RCC 7860 (cell line): ENCODE measurements around the gene HSBP1L1.
"Not testable (repeated sequence)": the region's sequence is repeated elsewhere in the genome, so short reads cannot be mapped to it uniquely, and the experiment has no call there.

Experiments
- DNase-seq: peaks from one replicate; pipeline ENCODE4 v3.0.0-alpha.2; 2015; ENCODE audit warnings: low spot score
- FAIRE-seq: peaks from 2 replicates; lab custom pipeline; 2012; peaks lifted over from hg19 to GRCh38; lab: Jason Lieb, UNC

HSBP1L1 gene

DNA sequence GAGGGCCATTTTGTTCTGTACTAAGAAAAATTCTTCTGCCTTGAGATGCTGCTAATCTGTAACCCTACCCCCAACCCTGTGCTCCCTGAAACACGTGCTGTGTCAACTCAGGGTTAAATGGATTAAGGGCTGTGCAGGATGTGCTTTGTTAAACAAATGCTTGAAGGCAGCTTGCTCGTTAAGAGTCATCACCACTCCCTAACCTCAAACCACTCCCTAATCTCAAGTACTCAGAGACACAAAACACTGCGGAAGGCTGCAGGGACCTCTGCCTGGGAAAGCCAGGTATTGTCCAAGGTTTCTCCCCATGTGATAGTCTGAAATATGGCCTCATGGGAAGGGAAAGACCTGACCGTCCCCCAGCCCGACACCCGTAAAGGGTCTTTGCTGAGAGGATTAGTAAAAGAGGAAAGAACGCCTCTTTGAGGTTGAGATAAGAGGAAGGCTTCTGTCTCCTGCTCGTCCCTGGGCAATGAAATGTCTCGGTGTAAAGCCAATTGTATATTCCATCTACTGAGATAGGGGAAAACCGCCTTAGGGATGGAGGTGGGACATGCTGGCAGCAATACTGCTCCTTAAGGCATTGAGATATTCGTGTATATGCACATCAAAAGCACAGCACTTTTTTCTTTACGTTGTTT is 4.2 kb upstream of the HSBP1L1 start:
- not testable (repeated sequence) for FAIRE-seq, DNase-seq

DNA sequence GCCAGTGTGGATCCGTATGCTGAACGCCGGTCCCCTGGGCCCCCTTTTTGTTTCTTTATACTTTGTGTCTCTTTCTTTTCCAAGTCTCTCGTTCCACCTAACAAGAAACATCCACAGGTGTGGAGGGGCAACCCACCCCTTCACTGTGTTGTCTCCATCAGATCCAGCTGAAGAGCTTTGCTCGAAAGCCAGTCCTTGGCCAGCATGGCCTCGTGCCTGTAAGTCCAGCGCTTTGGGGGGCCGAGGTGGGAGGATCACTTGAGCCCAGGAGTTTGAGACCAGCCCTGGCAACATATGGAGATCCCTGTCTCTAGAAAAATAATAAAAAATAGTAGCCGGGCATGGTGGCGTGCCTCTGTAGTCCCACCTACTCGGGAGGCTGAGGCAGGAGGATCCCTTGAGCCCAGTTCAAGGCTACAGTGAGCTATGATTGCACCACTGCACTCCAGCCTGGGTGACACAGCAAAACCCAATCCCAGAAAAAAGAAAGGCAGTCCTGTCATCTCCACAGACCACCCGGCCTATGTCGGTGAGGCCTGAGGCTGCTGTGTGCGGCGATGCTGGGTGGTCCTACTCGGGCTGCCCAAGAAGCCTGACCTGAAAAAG is 3.4 kb upstream of the HSBP1L1 start:
- FAIRE-seq: no peak
- DNase-seq: no peak

DNA sequence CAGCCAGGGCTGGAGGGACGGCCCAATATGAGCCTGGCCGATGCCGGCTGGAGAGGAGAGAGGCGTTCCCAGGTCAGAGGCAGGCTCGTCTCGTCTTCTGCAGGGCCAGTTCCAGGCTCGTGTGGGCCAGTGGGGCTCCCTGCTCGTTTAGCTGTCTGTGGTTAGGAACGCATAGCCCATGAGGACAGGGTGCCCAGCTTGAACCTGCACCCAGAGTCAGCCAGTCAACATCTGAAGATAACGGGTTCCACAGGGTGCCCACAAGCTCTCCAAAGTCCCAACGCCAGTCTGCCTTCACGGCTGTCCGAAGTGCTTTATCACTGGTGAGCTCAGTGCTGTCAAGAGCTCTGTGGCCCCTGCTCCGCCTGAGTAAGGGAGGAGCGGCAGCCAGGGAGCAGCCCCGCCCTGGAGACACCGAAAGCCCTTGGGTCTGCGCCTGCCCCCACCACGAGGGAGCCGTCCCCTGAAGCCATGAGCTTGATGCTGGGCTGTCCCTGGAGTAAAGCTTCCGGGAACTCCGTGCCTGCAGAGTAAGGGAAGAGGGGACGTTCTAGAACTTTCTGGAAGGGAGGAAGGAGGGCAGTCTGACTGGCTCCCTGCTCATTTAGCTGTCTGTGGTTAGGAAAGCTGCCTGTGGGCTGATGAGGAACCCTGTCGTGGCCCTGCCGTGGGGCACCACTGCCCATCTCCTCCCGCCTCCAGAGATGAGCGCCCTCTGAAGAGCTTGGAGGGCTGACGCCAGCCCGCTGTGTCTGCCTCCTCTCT is 2.7 kb upstream of the HSBP1L1 start:
- DNase-seq (no peak), FAIRE-seq (no peak)

DNA sequence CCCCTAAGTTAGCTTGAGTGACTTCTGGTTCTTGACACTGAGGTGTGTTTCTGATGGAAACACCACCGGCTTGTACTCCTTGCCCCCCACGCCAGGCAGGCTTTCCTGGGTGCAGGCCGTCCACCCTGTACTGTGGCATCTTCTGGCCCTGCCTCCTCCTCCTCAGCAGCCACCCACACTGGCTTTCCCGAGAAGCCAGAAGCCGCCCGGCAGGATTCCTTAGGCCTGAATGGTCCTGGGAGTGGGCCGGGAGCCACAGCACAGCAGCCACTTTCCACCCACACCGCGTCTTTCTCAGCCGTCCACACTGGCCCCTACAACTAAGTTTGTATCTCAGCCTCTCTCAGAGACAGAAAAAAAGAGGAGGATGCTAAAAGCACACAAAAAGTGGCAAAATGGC is 2.1 kb upstream of the HSBP1L1 start:
- FAIRE-seq (no peak), DNase-seq (no peak)

DNA sequence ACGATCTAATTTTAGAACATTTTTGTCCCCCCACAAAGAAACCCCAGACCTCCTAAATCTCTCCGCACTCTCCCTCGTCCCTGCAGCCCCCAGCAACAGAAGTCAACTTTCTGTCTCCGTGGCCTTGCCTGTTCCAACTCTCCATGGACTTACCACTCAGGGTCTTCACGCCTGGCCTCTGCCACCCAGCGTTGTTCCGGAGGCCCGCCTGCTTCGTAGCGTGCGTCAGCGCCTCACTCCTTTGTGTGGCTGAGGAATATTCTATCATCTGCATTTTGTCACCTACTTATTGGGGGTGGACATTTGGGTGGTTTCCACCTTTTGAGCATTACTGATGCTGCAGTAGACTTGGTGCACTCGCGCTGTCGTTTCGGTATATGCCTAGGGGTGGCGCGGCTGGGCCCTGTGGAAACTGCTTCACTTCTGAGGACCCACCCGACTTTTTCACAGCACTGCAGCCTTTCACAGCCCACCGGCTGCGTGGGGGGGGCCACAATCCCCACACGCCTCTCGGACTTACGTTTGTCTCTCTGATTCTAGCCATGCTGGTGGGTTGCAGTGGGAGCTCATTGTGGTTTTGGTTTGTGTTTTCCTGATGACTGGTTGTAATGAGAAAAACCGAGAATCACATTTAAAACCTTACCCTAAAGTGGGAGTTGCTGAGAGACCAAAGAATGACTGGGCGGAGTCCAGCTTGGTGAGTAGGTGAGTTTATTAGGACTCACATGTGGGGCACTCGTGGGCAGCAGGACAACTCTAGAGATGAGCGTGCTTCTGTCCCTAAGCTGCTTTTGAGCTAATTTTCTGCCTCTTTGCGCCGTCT is 1.4 kb upstream of the HSBP1L1 start:
- DNase-seq (no peak), FAIRE-seq (no peak)

DNA sequence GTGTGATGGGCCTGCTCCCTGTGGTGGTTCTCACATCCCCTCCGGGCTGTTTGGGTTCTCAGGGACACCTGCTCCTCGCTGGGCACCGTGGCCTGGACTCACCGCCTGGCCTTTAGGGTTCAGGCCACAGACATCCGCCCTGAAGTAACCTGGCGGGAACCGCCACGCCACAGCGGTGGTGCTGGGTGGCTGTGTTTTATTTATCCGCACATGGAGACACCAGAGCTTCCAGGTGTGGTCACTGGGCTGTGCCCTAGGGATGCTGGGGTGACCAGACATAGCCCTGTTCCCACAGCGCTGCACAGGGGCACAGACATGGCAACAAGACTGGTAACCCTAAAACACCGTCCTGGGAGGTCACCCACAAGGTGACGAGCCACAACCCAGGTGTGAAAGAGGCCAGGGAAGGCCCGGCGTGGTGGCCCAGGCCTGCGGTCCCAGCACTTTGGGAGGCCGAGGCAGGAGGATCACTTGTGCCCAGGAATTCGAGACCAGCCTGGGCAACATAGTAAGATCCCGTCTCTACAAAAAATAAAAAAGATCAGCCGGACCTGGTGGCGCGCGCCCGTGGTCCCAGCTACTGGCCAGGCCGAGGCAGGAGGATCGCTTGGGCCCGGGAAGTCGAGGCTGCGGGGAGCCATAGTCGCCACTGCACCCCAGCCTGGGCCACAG is 649 bp upstream of the HSBP1L1 start:
- no peak for DNase-seq
- no peak for FAIRE-seq

DNA sequence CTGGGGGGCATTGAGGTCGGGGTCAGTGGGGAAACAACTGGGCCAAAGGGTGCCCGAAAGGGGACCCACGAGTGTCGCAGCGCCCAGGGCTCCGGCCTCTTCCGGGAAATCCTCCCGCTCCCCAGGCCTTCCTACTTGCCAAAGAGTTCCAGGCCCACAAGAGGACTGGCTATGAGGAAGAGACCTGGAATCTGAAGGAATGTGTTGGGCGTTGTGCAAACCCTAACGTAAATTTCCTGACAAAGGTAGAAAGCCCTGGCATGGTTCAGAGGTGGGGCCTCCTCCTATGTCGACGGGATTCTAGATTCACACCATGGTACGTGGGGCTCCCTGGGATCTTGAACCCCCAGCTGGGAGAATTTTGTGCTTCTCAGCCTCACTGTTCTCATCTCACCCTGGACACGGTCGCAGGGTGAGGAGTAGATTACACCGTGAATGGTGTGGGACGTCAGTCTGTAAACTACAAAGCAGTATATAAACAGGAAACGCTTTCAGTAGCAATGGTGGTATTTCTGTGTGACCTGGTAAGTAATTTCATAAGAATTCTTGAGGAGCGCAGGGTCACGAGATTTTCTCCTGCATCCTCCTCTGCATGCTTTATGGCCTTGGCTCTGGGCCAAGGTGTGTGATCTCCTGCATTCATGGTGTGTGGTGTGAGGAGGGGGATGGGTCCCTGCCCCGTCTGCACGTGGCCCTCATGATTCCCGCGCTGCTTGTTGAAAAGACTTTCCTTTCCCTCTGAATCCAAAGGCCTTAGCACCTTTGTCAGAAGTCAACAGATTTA is 868 bp downstream of the HSBP1L1 start:
- DNase-seq: peak; percentile 55
- FAIRE-seq: no peak

DNA sequence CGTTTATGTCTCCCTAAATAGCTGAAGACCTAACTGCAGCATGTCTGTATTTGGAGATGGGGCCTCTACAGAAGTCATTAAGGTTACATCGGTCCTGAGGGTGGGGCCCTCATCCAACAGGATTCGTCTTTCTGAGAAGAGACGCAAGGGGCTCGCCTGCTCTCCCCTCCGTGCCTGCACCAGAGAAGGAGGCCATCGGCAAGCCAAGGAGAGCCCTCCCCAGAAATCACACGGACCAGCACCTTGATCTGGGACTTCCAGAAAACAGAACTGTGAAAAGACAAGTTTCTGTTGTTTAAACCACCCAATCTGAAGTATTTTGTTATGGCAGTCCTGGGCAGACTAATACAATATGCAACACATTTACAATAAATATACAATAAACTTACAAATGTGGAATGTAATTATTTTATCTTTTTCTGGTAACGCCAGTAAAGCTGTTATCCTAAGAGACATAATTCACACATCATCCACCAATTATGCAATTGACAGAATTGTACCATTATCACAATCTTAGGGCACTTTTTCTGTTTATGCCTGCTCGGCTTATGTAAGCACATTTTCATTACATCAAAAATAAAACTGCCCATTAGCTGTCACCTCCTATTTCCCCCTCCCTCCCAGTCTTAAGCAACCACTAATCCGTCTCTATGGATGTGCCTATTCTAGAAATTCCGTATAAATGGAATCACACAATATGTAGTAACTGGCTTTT is 6.1 kb downstream of the HSBP1L1 start:
- FAIRE-seq: no peak
- DNase-seq: no peak

DNA sequence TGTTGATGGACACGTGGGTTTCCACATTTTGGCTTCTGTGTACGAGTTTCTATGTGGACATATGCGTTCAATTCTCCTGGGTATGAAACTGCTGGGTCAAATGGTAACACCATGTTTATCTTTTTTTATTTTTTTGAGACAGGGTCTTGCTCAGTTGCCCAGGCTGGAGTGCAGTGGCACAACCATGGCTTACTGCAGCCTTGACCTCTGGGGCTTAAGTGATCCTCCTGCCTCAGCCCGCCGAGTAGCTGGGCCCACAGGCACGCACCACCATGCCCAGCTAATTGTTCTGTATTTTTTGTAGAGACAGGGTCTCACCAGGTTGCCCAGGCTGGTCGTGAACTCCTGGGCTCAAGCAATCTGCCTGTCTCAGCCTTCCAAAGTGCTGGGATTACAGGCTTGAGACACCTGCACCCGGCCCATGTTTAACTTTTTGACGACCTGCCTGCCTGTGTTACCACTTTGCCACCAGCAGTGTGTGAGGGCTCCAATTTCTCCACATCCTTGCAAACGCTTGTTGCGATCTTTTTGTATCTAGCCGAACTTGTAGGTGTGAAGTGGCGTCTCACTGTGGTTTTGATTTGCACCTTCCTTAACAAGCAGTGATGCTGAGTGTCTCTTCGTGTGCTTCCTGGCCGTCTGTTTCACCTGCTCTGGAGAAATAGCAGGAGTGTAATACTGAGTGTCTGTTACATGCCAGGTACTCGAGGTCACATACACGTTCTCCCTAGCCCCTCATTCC is 6.9 kb downstream of the HSBP1L1 start:
- no peak for FAIRE-seq

DNA sequence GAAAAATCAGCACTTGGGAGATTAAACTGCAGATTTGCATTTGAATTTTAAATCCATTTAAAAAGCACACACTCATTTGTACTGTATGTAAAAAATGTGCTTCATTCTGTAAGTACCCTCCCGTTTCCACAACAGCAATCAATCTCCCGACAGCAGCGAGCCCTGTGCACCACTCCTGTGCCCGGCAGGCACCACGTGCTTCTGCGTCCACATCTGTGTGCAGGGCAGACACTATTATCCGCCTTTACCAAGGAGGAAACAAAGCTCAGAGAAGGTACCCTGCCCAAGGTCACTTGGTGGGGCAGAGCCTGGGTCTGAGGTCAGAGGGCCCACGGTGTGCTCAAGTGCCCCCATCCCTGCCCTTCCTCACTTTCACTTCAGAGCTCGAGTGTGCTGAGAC is 7.5 kb downstream of the HSBP1L1 start:
- no peak for FAIRE-seq
- DNase-seq: no peak

More for the DNA sequence above, 6.9 kb downstream of the HSBP1L1 start:
- DNase-seq: no peak

DNA sequence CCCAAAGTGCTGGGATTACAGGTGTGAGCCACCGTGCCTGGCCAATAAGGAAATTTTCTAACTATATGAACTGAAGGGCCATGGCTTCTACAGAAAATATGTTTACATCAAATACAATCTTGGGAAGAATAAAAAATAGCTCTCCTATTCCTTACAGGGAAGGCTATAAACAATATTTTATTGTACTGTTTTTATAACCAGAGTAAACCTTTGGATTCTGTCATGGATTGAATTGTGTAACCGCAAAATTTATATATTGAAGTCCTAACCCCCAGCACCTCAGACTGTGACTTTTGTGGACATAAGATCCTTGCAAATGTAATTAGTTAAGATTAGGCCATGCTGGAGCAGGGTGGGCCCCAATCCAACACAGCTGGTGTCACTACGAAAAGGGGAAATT is 8.3 kb downstream of the HSBP1L1 start:
- no peak for DNase-seq
- FAIRE-seq: no peak

DNA sequence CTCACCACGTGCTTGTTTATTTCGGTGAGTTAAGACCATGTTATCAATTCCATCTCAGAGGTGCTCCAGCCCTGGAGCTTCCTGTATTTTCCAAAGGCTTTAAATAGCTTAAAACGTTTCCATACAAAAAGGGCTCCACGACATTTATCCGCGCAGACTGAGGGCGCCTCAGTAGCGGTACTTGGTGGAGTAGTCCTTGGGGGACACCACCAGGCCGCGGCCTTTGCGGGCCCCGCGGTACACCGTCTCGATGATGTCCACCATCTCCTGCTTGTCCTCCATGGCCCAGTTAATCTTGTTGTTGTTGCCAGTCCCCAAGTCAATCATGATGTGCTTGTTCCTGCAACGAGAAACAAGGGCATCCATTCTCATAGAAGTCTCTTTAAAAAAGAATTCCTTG is 9.1 kb downstream of the HSBP1L1 start:
- no peak for DNase-seq
- no peak for FAIRE-seq

DNA sequence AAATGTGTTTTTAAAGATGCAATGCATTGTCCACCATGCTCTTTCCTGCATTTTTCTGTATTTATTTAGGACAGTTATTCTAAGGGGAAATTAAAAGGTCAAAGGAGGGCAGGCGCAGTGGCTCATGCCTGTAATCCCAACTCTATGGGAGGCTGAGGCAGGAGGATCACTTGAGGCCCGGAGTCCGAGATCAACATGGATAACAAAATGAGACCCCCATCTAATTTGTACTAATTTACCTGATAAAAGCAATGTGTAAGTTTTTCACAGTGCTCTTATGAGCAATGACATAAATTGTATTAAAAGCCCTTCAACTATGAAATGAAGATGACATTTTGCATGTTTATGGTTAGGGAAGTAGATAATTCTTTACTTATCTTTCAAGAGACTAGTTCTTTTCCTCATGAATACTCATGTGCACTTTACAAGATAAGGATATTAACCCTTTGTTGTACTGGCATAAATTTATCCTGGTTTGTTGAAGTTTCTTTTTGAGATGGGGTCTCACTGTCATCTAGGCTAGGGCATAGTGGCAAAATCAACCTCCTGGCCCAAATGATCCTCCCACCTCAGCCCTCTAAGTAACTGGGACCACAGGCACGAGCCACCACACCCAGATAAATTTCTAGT is 9.7 kb downstream of the HSBP1L1 start:
- DNase-seq (no peak), FAIRE-seq (no peak)

DNA sequence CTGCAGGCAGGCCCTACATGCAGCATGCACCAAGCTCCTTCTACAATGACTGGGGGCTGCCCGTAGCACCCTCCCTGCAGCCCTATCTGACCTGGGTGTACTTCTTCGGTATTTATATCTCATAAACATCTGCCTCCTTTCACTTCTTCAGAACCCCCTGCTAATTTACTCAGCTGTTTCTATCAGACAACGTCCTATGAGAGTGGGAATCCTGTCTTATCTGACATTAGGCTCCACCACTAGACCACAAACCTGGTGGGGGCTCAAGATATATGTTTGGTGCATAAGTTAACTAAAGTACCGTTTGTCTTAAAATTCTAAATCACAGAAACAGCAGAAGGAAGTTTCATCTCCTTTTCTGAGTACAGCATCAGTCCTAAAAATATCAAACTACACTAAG is 10.6 kb downstream of the HSBP1L1 start:
- FAIRE-seq (no peak), DNase-seq (no peak)

DNA sequence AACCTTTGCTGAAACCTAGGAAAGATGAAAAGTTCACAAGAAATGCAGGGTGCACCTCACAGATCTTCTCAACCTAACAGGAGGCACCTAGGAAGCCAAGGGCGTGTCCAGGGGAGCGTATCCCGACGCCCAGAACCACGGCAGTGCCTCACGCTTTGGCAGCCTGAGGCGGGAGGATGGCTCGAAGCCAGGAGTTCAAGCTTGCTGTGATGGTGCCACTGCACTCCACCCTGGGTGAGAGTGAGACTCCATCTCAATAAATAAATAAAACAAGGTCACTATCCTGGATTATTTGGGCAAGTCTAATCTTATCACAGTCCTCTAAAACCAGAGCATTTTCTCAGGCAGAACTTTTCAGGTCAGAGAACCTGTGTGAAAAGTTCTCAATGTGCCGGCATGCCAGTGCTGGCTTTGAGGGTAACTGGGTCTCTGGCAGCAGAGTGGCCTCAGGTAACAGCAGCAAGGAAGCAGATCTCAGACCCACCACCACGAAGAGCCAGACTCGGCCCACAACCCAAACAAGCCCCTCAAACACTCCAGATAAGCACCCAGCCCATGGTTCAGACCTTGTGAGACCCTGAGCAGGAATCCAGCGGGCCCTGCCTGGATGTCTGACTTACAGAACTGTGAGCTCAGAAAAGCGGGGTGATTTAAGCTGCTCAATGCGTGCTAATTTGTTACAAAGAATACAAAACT is 11.7 kb downstream of the HSBP1L1 start:
- no peak for FAIRE-seq
- DNase-seq: no peak

DNA sequence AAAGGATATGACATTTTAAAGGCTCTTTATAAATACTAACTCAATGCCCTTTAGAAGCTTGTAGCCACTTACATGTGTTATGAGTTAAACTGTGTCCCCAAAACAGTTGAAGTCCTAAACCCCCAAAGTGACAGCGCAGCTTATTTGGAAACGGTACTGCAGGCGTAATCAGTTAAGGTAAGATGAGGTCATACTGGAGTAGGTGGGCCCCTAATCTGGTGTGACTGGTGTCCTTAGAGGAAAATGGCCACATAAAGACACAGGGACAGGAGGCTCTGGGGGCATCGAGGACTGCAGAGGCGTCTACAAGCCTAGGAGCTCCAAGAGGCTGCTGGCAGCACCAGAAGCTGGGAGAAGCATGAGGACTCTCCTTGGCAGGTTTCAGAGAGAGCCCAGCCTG is 15.4 kb downstream of the HSBP1L1 start:
- DNase-seq (no peak), FAIRE-seq (no peak)

DNA sequence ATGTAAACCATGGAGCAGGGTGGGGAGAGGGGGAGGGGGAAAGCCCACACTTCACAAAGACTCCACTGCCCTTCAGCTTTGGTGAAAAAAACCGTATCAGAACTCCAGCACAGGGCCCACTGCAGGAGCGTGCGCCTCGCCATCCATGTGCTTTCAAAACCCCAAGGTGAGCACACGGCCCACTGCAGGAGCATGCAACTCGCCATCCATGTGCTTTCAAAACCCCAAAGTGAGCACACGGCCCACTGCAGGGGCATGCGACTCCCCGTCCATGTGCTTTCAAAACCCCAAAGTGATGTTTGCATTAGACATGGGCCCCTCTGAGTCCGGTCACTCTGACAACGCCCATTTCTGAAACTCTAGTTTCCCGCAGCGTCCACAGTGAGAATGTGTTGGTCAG is 16.1 kb downstream of the HSBP1L1 start:
- no peak for FAIRE-seq

DNA sequence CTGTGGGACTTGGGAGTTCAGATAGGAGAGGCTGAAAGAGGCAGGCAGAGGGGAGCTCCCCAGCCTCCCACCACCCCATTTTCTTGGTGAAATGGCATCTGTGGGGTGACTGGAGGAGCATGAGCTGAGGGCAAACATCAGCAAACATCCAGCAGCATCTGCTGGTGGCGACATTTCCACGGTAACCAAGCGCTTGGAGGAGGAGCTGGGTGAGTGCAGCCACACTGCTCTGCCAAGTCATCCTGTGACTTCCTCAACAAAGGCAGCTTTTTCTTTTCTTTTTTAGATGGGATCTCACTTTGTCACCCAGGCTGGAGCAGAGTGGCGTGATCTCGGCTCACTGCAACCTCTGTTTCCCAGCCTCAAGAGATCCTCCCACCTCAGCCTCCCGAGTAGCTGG is 18.3 kb downstream of the HSBP1L1 start:
- DNase-seq (no peak), FAIRE-seq (no peak)

More for the DNA sequence above, 16.1 kb downstream of the HSBP1L1 start:
- no peak for DNase-seq
